ENCODE data around the gene DEPDC4. TPM values are rescaled to one million over a fixed set of nuclear protein-coding genes. Genes with fewer than 3 reads are reported as not detected.

The DEPDC4 gene
- polyA plus RNA-seq, 2 of the 4 experiments (the other 2 are of a cell fraction) = 2.8 to 6.3 TPM

GRCh38 chr12:100200463-100201181 lies 66.3 kb downstream of the DEPDC4 start, which contains the start of gene ACTR6 (continued):
- TF ChIP-seq E2F6 (IDR thresholded peaks at IDR 0.05; ENCODE audit: borderline replicate concordance, low read depth) = no peak
- peak; percentile 57 for TF ChIP-seq POLR2A (IDR thresholded peaks at IDR 0.05; ENCODE audit: low read length)
- peak; percentile 52 to 57; a peak in 2 of 5 replicates for TF ChIP-seq JUN (IDR thresholded peaks at IDR 0.05)
- TF ChIP-seq, protein P1, sequence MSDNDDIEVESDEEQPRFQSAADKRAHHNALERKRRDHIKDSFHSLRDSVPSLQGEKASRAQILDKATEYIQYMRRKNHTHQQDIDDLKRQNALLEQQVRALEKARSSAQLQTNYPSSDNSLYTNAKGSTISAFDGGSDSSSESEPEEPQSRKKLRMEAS (IDR thresholded peaks at IDR 0.05) = peak; percentile 79

- H3K9me3 ChIP-seq = no peaks in the 10 kb centered on the region
- CTCF ChIA-PET = interaction anchor here (0.7 to 1.7 kb wide), 4 partner anchors 28 to 72 kb away, joined by 3 to 6 read pairs (median 3); no protein-coding TSS in a partner anchor
- WGBS (ENCODE audit: missing lambda C conversion rate) = 41% methylated on average over 41 of the region's 79 CpGs
- peak overlapping the region; percentile 93 for H3K4me2 ChIP-seq
- peak overlapping the region; percentile 79 to 85 for H3K27ac ChIP-seq
- peak; percentile 76 to 88 for ATAC-seq
- POLR2A ChIA-PET = interaction anchor here (1.6 kb wide), 1 partner anchor 35 kb away, joined by 5 read pairs; no protein-coding TSS in a partner anchor
- peaks cover 17% of the 10 kb centered on the region; the same call in 2 of the 3 replicates for H3K4me1 ChIP-seq
- FAIRE-seq = no peak
- peak overlapping the region; percentile 84 for H3K4me3 ChIP-seq
- DNase-seq (ENCODE audit: low read depth in 1 of 2, low spot score in 1 of 2) = peak; percentile 69 to 73
- TF ChIP-seq CBX8 (IDR thresholded peaks at IDR 0.05) (no peak), SMC3 (IDR thresholded peaks at IDR 0.05) (no peak), JUNB (IDR thresholded peaks at IDR 0.05) (no peak), RARB (CRISPR knock-in tag; IDR thresholded peaks at IDR 0.05) (no peak), CHD4 (IDR thresholded peaks at IDR 0.05; ENCODE audit: borderline replicate concordance) (no peak), PBX3 (IDR thresholded peaks at IDR 0.05) (no peak), HOXB13 (CRISPR knock-in tag; IDR thresholded peaks at IDR 0.05; ENCODE audit: low read depth) (no peak), EHF (CRISPR knock-in tag; IDR thresholded peaks at IDR 0.05) (no peak)
- TF ChIP-seq, protein P1 (IDR thresholded peaks at IDR 0.05) = no peak; the same call in 1 of the 2 replicates
Observed at GRCh38 chr12:100199347-100200149, 67.3 kb downstream of the DEPDC4 start.

DNA sequence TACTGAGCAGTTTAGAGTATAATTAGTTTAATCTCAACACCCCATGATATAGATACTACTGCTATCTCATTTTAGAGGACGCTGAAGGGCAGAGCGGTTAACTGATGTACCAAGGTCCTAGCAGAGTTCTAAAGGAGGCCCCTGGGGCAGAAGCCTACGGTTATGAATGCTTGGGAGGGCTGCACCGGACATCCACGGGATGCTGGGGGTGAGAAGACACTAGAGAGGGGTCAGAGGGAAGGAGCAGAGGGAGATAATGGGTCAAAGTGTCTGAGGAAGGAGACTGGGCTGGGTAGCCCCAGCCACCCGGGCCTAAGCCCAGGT lies 67.9 kb downstream of the DEPDC4 start:
- Histone ChIP-seq H3K27ac (peak overlapping the region; percentile 79 to 85), H3K9me3 (no peaks in the 10 kb centered on the region), H3K4me2 (peak overlapping the region; percentile 93), H3K4me1 (peaks cover 17% of the 10 kb centered on the region; the same call in 2 of the 3 replicates), H3K4me3 (peak overlapping the region; percentile 84)
- FAIRE-seq (no peak), ATAC-seq (no peak), DNase-seq (ENCODE audit: low read depth in 1 of 2, low spot score in 1 of 2) (no peak)
- CTCF ChIA-PET = no interaction called here
- no peak for TF ChIP-seq E2F6 (IDR thresholded peaks at IDR 0.05; ENCODE audit: borderline replicate concordance, low read depth)
- WGBS (ENCODE audit: missing lambda C conversion rate) = 83% methylated on average over 6 of the region's 6 CpGs
- POLR2A ChIA-PET = no interaction called here

GRCh38 chr12:100197486-100197885 lies 69.4 kb downstream of the DEPDC4 start:
- Histone ChIP-seq H3K4me3 (no peak overlapping the region), H3K4me1 (peaks cover 17% of the 10 kb centered on the region; the same call in 2 of the 3 replicates), H3K9me3 (no peaks in the 10 kb centered on the region), H3K27ac (no peak overlapping the region), H3K4me2 (no peak overlapping the region)
- CTCF ChIA-PET = interaction anchor here (0.7 to 1.4 kb wide), 3 partner anchors 11 to 43 kb away, joined by 3 to 5 read pairs (median 3); no protein-coding TSS in a partner anchor
- WGBS (ENCODE audit: missing lambda C conversion rate) = 77% methylated on average over 4 of the region's 4 CpGs
- ATAC-seq = no peak
- POLR2A ChIA-PET = no interaction called here
- FAIRE-seq = no peak
- TF ChIP-seq EP300 (IDR thresholded peaks at IDR 0.05) = no peak
- TF ChIP-seq RARB (CRISPR knock-in tag; IDR thresholded peaks at IDR 0.05) = no peak
- TF ChIP-seq HOXA7 (CRISPR knock-in tag; IDR thresholded peaks at IDR 0.05) = no peak
- no peak for TF ChIP-seq ZSCAN20 (CRISPR knock-in tag; IDR thresholded peaks at IDR 0.05)
- TF ChIP-seq CHD2 (IDR thresholded peaks at IDR 0.05; ENCODE audit: low read length, partially characterized antibody) = no peak
- TF ChIP-seq NR3C1 (IDR thresholded peaks at IDR 0.05) = no peak
- no peak for DNase-seq (ENCODE audit: low read depth in 1 of 2, low spot score in 1 of 2)
